Fibroblast of mammary gland (primary cell): ENCODE data around the gene MYO1G.

Experiments
- DNase-seq: peaks from one replicate; pipeline ENCODE4 v3.0.0-alpha.2; 2010; ENCODE audit warnings: low read depth
- H3K4me3 ChIP-seq: 2 replicates; pipeline ENCODE4 v1.5.1; 2011; ENCODE audit warnings: low read depth, mild to moderate bottlenecking, low read length, moderate library complexity; ENCODE audit not compliant: control insufficient read depth
- CTCF ChIP-seq: conservative IDR thresholded peaks from 2 replicates; pipeline ENCODE4 v1.5.1; 2011; ENCODE audit warnings: low read depth, low read length, inconsistent platforms; ENCODE audit not compliant: control insufficient read depth, insufficient read depth

MYO1G gene

GRCh38 chr7:44965937-44966730 is 12.7 kb downstream of the MYO1G start:
- no peak for DNase-seq
- no peak overlapping the region for H3K4me3 ChIP-seq
- TF ChIP-seq CTCF, result no peak

GRCh38 chr7:44965441-44965903 is 13.3 kb downstream of the MYO1G start:
- no peak overlapping the region for H3K4me3 ChIP-seq
- DNase-seq, result no peak
- no peak for TF ChIP-seq CTCF

GRCh38 chr7:44964831-44965440 is 13.9 kb downstream of the MYO1G start:
- no peak for TF ChIP-seq CTCF
- no peak for DNase-seq
- no peak overlapping the region for H3K4me3 ChIP-seq

- DNase-seq, result peak; percentile 30
- TF ChIP-seq CTCF, result peak; percentile 41
- H3K4me3 ChIP-seq, result no peak overlapping the region
These were observed 14.4 kb downstream of the MYO1G start for GRCh38 chr7:44964384-44964830.

- no peak for TF ChIP-seq CTCF
- DNase-seq, result no peak
- no peak overlapping the region for H3K4me3 ChIP-seq
These were observed 15.2 kb downstream of the MYO1G start for GRCh38 chr7:44963364-44964290.

- H3K4me3 ChIP-seq, result peak overlapping the region; percentile 29
- DNase-seq, result peak; percentile 21
- TF ChIP-seq CTCF, result no peak
These were observed 16.1 kb downstream of the MYO1G start for GRCh38 chr7:44962483-44963251.
